ENCODE results near the gene ZNF536. TPM values are rescaled to one million over a fixed set of nuclear protein-coding genes. Genes with fewer than 3 reads are reported as not detected.

Gene ZNF536
- total and polyA plus RNA-seq, 2 of the 4 experiments (the other 2 are of a cell fraction), result not detected

GRCh38 chr19:30559446-30559845 lies 187.3 kb downstream of the ZNF536 start:
- ATAC-seq (ENCODE audit: low read depth) (no peak), DNase-seq (no peak)
- Histone ChIP-seq H3K9me1 (ENCODE audit: insufficient read depth, low read length) (no peaks in the 10 kb centered on the region), H3K23ac (ENCODE audit: low read depth, low read length) (no peak overlapping the region), H3K4me2 (ENCODE audit: low read depth, low read length) (no peak overlapping the region), H3K36me3 (ENCODE audit: control insufficient read depth, insufficient read depth, low read length) (no peaks in the 10 kb centered on the region), H3K18ac (ENCODE audit: low read depth, low read length) (no peak overlapping the region), H3K14ac (replicated peaks; ENCODE audit: low read depth, low read length) (no peak overlapping the region), H3K27ac (ENCODE audit: insufficient read depth, low read length) (no peak overlapping the region), H2BK5ac (ENCODE audit: low read depth, low read length, poor library complexity, severe bottlenecking) (no peak overlapping the region), H3K79me1 (ENCODE audit: low read depth in 1 of 2, low read length in 2 of 2) (no peaks in the 10 kb centered on the region), H4K8ac (ENCODE audit: low read depth in 2 of 2, low read length in 2 of 2) (no peak overlapping the region), H2AFZ (replicated peaks; ENCODE audit: low read length, poor library complexity) (no peak overlapping the region), H2AK9ac (replicated peaks; ENCODE audit: low read depth, low read length, poor library complexity) (no peak overlapping the region), H2AK5ac (ENCODE audit: low read depth, low read length) (no peak overlapping the region), H3K27me3 (ENCODE audit: control insufficient read depth, insufficient read depth, low read length) (no peaks in the 10 kb centered on the region), H2BK15ac (ENCODE audit: low read depth, low read length) (no peak overlapping the region), H4K20me1 (ENCODE audit: insufficient read depth, low read length) (no peaks in the 10 kb centered on the region), H4K5ac (ENCODE audit: low read depth, low read length) (no peak overlapping the region), H3K56ac (ENCODE audit: extremely low read depth, insufficient read depth, low read length) (no peak overlapping the region), H3K4me3 (ENCODE audit: insufficient read depth, low read depth, low read length) (no peak overlapping the region), H2BK120ac (ENCODE audit: low read depth, low read length) (no peak overlapping the region), H3K9ac (ENCODE audit: low read depth, low read length) (no peak overlapping the region), H2BK20ac (ENCODE audit: low read depth, low read length) (no peak overlapping the region), H4K91ac (ENCODE audit: insufficient read depth, low read depth, low read length) (no peak overlapping the region), H3K9me3 (ENCODE audit: control insufficient read depth, insufficient read depth, low read length) (peaks cover 29% of the 10 kb centered on the region), H3K4me1 (ENCODE audit: control insufficient read depth, insufficient read depth, low read length) (no peaks in the 10 kb centered on the region), H3K4ac (ENCODE audit: low read depth, low read length) (no peak overlapping the region)
- intact Hi-C loops (cut with micrococcal nuclease) (no loop called here), in situ Hi-C loops (cut with MboI; ENCODE audit: low sequenced_read_pairs) (no loop called here), dilution Hi-C loops (cut with HindIII; ENCODE audit: low sequenced_read_pairs, unreplicated experiment) (no loop called here)
- 78% methylated on average over 5 of the region's 9 CpGs; no CpG with 5 or more reads in 1 of the 2 experiments for WGBS, 2 experiments (ENCODE audit: extremely low coverage in 2 of 2, insufficient read length in 1 of 2)
- no peak for TF ChIP-seq RCOR1 (IDR thresholded peaks at IDR 0.05; ENCODE audit: insufficient replicate concordance, low read length)
- TF ChIP-seq, protein P1, sequence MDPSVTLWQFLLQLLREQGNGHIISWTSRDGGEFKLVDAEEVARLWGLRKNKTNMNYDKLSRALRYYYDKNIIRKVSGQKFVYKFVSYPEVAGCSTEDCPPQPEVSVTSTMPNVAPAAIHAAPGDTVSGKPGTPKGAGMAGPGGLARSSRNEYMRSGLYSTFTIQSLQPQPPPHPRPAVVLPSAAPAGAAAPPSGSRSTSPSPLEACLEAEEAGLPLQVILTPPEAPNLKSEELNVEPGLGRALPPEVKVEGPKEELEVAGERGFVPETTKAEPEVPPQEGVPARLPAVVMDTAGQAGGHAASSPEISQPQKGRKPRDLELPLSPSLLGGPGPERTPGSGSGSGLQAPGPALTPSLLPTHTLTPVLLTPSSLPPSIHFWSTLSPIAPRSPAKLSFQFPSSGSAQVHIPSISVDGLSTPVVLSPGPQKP (IDR thresholded peaks at IDR 0.05; ENCODE audit: borderline replicate concordance, low read depth, low read length), result no peak
- no peak for TF ChIP-seq MXI1 (IDR thresholded peaks at IDR 0.05; ENCODE audit: borderline replicate concordance, low read depth, low read length)
- TF ChIP-seq FOS (IDR thresholded peaks at IDR 0.05; ENCODE audit: low read depth, low read length), result no peak
- POLR2A ChIA-PET (ENCODE audit: unreplicated experiment), result no interaction called here
- BruUV-seq (replicated peaks), result no TSS peak
- CTCF ChIA-PET, result no interaction called here

Measured in IMR-90 (cell line).